Activated CD8-positive, alpha-beta memory T cell treated with anti-CD3 and anti-CD28 coated beads, Interleukin-2, amount 50 U/mL, for 4 hours (primary cell): ENCODE measurements around the gene NOS3.
"Not testable (repeated sequence)": the region's sequence is repeated elsewhere in the genome, so short reads cannot be mapped to it uniquely, and the experiment has no call there.

Experiments used
- DNase-seq: peaks from one replicate; pipeline ENCODE4 v3.0.0-alpha.2; 2020

Gene NOS3

DNA sequence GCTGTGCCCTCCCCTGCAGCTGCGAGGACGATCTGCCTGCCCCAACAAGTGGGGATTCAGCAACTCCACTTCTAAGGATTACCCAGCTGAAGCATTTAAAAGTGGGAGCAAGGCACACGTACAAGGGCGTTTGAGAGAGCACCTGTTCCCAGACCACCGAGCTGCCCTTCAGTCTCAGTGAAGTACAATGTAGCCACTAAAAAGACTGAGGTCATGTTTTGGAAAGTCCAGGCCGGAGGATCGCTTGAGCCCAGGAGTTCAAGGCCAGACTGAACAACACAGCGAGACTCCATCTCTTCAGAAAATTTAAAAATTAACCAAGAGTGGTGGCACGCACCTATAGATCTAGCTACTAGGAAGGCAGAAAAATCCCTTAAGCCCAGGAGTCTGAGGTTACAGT lies 14.7 kb downstream of the NOS3 start:
- DNase-seq, result no peak

DNA sequence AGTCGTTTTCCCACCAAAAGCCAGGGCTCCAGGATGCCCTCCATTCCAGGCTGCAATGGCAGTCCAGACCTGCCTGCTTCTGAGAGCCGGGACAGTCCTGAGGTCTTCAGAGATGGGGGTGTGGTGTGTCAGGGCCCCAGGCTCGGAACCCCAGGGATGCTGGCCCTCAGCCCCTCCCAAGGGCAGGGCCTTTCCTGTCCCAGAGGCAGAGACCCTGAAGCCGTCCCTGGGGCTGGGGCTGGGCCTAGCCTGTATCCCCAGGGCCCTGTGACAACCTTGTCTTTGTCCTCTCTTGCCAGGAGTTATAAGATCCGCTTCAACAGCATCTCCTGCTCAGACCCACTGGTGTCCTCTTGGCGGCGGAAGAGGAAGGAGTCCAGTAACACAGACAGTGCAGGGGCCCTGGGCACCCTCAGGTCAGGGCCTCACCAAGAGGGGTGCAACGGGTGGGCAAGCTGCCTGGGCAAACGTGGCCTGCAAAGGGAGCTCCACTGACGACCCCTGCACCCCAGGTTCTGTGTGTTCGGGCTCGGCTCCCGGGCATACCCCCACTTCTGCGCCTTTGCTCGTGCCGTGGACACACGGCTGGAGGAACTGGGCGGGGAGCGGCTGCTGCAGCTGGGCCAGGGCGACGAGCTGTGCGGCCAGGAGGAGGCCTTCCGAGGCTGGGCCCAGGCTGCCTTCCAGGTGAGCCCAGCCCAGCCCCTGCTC lies 15.9 kb downstream of the NOS3 start:
- no peak for DNase-seq

DNA sequence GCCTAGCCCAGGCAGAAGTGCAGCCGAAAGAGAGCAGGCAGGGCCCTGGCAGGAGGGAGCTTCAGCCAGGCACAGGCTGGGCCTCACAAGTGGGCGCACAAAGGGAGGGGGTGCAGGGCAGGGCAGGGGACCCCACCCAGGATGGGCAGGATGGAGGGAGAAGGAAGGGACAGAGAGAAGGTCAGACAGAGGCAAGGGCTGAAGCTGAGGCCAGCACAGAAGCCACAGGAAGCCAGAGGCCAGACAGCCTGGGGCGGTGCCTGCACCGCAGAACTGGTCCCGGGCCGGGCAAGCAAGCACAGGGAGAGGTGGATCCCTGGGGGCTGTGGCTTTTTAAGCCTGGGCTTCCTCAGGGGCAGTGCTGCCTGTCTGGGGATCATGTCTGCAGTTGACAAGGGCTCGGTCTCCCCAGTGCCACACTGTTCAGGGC lies 16.7 kb downstream of the NOS3 start:
- DNase-seq, result no peak

DNA sequence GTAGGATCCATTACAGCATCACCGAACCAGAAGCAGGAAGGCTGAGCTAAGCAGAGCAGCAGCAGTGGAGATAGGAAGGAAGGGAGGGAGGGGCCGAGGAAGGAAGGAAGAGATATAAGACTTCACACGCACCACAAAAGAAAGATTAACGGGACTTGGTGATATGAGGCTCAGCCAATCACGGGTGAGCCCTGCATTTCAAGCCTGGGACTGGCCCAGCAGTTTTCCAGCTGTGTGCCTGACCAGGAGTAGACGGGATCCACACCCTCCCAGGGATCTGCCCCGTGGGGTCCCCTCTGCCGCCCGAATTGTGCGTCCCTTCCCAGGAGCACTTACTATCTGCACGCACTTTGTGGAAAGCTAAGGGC lies 17.3 kb downstream of the NOS3 start:
- DNase-seq, result no peak

DNA sequence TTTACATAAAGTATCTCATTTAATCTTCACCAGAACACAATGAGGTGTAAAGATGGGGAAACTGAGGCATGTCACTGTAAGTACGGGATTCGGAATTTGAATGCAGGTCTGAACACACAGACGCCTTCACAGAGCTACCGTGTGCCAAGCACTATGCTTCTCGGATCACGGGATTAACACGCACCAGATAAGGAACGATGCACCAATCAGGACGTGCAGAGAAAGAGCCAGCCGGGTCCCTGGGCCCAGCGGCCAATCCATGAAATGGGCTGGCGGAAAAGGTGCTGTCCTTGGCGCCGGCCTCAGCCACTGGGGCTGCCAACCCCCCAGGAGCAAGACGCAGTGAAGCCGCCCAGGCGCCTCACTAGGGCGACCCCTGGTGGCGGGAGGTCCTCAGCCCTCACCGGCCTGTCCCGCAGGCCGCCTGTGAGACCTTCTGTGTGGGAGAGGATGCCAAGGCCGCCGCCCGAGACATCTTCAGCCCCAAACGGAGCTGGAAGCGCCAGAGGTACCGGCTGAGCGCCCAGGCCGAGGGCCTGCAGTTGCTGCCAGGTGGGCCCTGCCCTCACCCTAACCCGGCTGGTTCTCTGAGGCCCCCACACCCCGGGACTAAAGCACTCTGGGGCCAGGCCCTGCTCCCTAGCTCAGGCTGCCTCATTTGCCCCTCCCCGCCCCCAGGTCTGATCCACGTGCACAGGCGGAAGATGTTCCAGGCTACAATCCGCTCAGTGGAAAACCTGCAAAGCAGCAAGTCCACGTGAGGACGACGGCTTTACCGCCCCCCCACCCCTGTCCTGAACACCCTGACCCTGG lies 17.9 kb downstream of the NOS3 start:
- DNase-seq, result peak; percentile 80

DNA sequence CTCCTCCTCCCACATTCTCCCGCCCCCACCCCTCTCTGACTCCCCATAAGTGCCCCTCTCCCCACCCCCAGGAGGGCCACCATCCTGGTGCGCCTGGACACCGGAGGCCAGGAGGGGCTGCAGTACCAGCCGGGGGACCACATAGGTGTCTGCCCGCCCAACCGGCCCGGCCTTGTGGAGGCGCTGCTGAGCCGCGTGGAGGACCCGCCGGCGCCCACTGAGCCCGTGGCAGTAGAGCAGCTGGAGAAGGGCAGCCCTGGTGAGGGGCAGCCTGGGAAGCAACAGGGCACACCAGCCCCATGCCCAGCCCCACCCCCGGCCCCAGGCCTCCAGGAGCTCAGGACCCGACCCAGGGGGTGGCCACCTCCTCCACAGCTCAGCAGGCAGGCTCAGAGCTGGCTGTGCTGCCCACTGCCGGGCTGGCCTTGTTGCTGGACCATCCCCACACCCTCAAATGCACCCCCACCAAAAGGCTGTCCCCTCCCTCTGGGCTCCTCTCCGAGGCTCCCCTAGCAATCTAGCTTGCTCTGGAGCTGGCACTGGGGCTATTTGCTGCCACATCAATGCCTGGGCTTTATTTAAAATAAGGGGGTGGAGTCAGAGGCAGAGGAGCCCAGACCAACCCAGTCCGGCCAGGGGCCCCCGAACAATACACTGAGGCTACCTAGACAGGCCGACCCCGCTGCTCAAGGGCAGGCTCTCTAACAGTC lies 18.7 kb downstream of the NOS3 start:
- no peak for DNase-seq

DNA sequence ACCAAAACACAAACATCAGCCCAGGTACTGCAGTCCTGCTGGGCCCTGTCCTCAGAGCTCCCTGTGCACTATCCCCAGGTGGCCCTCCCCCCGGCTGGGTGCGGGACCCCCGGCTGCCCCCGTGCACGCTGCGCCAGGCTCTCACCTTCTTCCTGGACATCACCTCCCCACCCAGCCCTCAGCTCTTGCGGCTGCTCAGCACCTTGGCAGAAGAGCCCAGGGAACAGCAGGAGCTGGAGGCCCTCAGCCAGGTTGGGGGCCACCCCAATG lies 19.2 kb downstream of the NOS3 start:
- DNase-seq, result no peak

DNA sequence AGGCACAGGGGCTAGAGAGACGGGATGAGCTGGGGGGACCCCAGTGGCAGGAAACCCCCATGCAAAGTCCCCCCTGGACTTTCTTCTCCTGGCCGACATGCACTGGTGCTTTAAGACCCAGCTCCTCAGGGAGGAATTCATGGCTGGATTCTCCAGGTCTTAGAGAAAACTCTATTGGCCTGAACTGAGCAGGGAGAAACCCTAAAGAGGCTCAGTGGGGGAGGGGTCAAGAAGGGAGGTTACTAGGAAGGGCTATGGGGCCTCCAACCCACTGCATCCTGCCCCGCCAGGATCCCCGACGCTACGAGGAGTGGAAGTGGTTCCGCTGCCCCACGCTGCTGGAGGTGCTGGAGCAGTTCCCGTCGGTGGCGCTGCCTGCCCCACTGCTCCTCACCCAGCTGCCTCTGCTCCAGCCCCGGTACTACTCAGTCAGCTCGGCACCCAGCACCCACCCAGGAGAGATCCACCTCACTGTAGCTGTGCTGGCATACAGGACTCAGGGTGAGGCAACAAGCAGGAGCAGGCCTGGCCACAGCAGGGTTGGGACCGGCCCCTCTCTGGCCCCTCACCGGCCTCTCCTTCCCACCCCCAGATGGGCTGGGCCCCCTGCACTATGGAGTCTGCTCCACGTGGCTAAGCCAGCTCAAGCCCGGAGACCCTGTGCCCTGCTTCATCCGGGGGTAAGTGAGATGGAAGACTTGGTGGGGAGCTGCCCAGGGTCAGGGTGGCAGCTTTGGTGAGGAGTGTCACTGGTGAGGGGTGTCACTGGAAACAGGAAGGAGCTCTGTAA lies 19.7 kb downstream of the NOS3 start:
- DNase-seq, result no peak

DNA sequence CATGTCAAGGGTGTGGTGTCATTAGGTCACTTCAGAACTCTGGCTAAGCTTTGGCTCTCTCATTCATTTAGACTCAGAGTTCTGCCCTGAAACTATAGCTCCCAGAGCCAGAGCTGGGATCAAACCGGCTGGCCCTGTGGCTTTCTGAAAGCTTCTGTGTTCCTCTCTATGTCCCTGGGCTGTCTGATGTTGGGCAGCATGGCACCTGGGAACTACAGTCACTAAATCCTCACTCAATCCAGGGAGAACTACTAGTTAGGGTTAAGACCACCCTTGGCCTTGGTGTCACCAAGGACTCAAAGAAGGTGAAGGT lies 20.2 kb downstream of the NOS3 start:
- no peak for DNase-seq

DNA sequence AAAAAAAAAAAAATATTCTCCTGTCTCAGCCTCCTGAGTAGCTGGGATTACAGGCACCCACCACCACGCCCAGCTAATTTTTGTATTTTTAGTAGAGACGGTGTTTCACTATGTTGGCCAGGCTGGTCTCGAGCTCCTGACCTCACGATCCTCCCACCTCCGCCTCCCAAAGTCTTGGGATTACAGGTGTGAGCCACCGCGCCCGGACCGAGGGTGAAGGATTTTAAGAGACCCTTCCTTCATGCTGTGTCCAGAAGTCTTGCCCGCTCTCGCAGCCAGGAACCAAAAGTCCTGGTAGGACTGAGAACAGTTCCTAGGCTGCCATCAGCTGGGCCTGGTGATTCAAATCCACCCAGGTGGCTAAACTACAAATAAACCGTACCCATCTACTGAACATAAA lies 20.8 kb downstream of the NOS3 start:
- DNase-seq, result not testable (repeated sequence)

DNA sequence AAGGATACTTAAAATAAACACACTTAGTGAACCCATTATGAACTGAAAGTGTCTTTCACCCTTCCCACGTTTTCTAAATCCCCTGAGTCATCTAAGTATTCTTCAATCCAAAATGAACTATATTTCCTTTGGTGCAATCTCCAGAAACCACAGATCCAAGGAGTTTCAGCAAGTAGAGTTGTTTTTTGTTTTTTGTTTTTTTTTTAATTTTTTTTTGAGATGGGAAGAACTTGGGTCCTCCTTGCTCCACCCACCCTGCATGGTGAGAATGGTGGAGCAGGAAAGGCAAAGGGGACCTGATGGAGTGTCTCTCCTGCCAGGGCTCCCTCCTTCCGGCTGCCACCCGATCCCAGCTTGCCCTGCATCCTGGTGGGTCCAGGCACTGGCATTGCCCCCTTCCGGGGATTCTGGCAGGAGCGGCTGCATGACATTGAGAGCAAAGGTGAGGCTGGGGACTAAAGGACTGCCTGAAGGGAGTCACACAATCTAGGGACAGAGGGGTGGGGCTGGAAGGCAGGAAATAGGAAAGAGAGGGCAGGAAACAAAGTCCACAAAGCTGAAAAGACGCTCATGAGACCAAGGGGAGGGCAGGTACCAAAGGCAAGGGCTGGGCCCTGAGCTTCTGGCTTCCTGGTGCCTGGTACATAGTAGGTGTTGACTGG lies 21.3 kb downstream of the NOS3 start:
- no peak for DNase-seq

DNA sequence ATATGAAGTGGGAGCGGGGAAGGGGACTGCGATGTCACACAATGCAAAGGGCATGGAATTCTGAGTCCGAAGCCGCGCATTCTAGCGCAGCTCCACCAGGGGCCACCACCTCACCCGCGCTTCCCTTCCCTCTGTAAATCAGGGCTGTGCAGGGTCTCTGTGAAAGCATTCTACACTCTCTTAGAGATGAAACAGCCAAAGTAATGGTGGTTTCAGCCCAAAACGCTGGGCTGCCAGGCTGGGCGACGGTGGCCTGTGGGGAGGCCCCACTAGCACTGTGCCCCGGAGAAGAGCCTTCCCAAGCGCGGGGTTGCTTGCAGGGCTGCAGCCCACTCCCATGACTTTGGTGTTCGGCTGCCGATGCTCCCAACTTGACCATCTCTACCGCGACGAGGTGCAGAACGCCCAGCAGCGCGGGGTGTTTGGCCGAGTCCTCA lies 22.1 kb downstream of the NOS3 start:
- no peak for DNase-seq

DNA sequence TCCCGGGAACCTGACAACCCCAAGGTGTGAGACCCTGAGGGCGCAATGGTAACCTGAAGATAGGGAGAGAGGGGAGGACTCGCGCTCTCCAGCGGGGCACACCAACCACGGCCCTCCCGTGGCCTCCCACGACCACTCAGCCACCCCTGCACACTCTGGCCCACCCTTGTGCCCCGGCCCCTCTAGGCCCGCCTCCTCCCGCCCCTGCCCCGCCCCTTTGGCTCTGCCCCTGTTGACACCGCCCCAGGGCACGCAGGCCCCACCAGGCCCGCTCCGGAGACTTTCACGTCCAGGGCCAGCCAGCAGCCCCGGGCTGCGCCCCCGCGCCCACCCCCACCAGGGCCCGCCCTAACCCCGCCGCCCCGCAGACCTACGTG lies 22.5 kb downstream of the NOS3 start:
- peak; percentile 39 for DNase-seq

DNA sequence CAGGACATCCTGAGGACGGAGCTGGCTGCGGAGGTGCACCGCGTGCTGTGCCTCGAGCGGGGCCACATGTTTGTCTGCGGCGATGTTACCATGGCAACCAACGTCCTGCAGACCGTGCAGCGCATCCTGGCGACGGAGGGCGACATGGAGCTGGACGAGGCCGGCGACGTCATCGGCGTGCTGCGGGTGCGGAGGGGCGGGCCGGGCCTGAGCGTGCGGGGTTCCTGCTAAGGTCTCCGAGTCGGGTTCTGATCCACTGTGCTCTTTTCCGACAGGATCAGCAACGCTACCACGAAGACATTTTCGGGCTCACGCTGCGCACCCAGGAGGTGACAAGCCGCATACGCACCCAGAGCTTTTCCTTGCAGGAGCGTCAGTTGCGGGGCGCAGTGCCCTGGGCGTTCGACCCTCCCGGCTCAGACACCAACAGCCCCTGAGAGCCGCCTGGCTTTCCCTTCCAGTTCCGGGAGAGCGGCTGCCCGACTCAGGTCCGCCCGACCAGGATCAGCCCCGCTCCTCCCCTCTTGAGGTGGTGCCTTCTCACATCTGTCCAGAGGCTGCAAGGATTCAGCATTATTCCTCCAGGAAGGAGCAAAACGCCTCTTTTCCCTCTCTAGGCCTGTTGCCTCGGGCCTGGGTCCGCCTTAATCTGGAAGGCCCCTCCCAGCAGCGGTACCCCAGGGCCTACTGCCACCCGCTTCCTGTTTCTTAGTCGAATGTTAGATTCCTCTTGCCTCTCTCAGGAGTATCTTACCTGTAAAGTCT lies 23.1 kb downstream of the NOS3 start:
- peak; percentile 73 for DNase-seq

DNA sequence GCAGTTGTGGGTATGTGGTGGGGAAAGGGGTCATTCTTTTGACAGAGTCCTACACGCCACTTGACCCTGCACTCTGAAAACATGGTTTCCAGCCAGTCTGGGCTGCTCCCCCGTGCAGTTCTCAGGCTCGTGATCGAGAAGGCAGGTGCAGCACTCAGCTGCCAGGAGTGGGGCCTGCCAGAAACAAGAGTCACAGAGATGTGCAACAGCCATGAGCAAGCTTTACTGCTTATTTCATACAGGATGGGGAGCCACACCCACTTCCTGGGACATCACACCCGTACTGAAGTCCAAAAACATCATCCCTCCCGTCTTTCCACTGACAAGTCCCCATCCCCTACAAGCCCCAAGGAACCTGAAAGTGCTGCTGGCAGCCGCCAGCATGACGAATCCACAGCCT lies 24.1 kb downstream of the NOS3 start:
- no peak for DNase-seq

DNA sequence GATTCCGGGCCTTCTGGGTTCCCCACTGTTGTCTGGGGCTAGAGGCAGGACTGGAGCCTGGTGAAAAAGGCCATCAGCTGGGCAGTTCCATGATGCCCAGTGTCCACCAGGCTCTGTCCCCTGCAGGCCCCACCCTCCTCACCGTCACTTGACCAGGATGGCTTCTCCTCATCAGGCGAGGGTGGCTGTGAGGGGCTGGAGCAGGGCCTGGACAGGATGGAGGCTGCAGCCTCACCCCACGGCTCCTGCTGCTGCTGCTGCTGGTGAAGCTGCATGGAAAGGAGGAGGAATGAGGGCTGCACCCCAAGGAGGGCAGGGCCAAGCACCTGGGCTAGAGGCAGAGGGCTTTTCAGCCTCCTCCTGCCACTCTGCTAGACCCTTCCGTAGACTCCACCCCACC lies 25.1 kb downstream of the NOS3 start:
- DNase-seq, result no peak

DNA sequence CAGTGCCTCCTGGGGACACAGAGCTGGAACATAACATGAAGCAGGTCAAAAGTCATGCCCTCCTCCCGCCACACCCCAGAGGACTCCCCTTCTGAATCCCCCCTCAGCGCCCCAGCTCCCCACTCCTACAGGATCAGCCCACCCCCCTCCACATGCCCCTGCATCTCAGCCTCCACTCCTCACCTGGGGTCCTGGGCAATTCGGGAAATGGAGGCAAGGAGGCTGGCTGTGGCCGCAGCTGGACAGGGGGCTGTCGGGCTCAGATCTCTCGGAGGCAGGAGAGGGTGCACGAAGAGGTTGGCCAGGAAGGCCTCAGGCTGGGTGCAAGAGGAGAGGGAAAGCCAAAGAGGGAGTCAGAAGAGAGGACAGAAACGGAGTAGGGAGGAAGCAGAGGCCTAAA lies 25.7 kb downstream of the NOS3 start:
- DNase-seq, result no peak

DNA sequence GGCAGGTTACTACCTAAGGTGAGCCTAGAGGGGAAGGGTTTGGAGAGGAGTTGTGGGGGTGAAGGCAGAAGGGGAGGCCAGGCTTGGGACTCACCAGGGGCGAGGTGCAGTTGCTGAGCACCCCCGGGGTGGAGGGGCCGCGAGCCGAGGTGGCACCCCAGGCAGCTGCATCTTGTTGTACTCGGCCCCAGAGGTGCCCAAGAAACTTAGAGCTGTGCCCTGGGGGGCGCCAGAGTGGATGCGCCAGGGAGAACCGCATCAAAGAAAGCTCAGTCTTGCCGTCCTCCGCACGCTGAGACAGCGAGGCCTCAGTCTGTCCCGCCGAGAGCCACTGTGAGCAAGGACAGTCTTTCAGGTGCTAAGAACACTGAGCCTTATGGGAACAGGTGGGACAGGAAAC lies 26.1 kb downstream of the NOS3 start:
- no peak for DNase-seq

DNA sequence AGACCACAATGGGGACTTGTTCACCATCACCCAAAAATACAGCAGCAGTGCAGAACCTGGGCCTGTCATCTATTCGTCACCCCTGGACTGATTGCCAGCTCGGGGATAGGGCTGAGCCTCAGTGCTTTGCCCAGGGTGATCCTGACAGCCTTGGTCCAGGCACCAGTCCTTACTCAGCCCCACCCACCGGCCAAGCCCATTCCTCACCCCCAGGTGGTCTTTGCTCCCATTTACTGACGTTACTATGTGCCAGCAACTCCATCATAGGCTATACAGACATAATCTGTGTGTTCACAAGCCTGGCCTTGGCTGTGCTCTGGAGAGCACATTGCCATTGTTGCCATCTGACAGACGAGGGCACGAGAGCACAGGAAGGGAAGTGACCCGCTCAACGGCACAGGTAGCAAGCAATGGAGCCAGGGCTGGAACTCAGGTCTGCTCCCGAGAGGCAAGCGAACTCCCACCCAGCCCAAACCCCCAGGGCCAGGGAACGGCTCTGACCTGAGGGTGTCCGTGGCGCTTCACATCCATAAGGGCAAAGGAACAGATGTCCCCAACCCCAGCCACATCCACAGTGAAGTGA lies 26.6 kb downstream of the NOS3 start:
- no peak for DNase-seq

DNA sequence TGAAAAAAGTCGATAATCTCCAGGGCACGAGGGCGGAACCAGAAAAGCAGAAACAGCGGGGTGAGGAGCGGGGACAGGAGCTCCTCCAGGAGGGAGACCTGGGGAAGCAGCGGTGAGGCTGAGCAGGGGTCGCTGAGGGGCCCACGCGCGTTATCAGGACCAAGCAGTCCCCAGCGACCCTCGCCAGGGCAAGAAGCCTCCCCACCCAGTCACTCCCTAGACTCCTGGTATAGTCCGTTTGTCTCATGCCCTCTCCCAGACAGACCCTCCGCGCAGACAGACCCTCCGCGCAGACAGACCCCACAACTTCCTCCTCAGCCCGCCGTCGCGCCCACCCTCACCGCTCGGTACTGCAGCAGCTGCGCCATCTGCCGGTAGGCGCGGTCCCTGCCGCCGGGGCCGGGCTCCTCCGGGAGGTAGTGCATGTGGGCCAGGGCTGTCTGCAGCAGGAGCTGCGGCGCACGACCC lies 27.2 kb downstream of the NOS3 start:
- DNase-seq, result peak; percentile 87

DNA sequence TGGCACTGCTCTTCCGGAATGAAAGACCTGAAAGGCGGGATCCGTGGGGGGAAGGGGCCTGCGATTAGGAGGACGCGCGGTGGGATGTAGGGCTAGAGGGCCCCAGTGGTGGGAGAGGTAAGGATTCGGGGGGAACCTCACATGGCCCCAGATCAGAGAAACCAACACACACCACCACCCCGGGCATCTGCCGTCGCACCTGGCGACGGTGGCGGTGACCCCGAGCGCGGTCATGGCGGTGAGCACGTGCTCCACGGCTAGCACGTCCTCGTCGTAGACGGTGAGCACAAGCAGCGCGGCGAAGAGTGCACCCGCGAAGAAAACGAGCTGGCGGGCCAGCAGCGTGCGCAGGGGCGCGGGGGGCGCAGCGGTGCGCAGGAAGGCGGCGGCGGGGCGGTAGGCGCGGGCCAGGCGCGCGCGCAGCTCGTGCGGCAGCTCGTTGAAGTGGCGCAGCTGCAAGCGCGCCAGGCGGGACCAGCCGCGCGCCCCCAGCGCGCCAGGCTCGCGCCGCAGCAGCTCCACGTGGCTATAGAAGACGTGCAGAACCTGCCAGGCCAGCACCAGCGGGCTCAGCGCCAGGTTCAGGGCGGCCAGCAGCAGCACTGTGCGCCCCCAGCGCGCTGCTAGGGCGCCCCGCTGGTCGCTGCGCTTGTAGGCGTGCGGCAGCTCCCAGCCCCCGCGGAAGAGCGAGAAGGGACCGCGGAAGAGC lies 27.8 kb downstream of the NOS3 start:
- peak; percentile 43 for DNase-seq
